ENCODE results near the gene TOMM70.
"Not testable (repeated sequence)": the region's sequence is repeated elsewhere in the genome, so short reads cannot be mapped to it uniquely, and the experiment has no call there.

DNA sequence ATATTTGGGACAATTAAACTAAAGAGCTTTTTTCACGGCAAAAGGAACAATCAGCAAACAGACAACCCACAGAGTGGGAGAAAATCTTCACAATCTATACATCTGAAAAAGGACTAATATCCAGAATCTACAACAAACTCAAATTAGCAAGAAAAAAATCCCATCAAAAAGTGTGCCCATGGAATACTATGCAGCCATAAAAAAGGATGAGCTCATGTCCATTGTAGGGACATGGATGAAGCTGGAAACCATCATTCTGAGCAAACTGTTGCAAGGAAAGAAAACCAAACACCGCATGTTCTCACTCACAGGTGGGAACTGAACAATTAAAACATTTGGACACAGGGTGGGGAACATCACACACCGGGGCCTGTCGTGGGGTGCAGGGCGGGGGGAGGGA is 73.5 kb downstream of the TOMM70 start:
- not testable (repeated sequence) for TF ChIP-seq ZNF8 (CRISPR knock-in tag; IDR thresholded peaks at IDR 0.05); ESRRG (CRISPR knock-in tag; IDR thresholded peaks at IDR 0.05); ARNTL (CRISPR knock-in tag; IDR thresholded peaks at IDR 0.05; ENCODE audit: borderline replicate concordance, low read depth); ZC3H10 (CRISPR knock-in tag; IDR thresholded peaks at IDR 0.05); BACH2 (CRISPR knock-in tag; IDR thresholded peaks at IDR 0.05; ENCODE audit: borderline replicate concordance); POU6F1 (CRISPR knock-in tag; IDR thresholded peaks at IDR 0.05; ENCODE audit: borderline replicate concordance, low read depth); TCF4 (CRISPR knock-in tag; IDR thresholded peaks at IDR 0.05; ENCODE audit: borderline replicate concordance); RARB (CRISPR knock-in tag; IDR thresholded peaks at IDR 0.05); CREB5 (CRISPR knock-in tag; IDR thresholded peaks at IDR 0.05; ENCODE audit: low read depth)
- TF ChIP-seq, protein P1, sequence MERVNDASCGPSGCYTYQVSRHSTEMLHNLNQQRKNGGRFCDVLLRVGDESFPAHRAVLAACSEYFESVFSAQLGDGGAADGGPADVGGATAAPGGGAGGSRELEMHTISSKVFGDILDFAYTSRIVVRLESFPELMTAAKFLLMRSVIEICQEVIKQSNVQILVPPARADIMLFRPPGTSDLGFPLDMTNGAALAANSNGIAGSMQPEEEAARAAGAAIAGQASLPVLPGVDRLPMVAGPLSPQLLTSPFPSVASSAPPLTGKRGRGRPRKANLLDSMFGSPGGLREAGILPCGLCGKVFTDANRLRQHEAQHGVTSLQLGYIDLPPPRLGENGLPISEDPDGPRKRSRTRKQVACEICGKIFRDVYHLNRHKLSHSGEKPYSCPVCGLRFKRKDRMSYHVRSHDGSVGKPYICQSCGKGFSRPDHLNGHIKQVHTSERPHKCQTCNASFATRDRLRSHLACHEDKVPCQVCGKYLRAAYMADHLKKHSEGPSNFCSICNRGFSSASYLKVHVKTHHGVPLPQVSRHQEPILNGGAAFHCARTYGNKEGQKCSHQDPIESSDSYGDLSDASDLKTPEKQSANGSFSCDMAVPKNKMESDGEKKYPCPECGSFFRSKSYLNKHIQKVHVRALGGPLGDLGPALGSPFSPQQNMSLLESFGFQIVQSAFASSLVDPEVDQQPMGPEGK (CRISPR knock-in tag; IDR thresholded peaks at IDR 0.05; ENCODE audit: borderline replicate concordance) = not testable (repeated sequence)

Data from SK-N-SH treated with all-trans-retinoic acid at 6 μM for 48 hours (cell line).